HepG2 (cell line): ENCODE measurements around the gene MICAL3. TPM values are rescaled to one million over a fixed set of nuclear protein-coding genes. Genes with fewer than 3 reads are reported as not detected.

Experiments used
- ADNP ChIP-seq: sonication (generic); formaldehyde crosslinking; IDR thresholded peaks from 2 replicates; pipeline ENCODE4 v1.4.0; 2020; ENCODE audit warnings: missing genetic modification reagents
- CENPBD1 ChIP-seq: sonication (generic); formaldehyde crosslinking; IDR thresholded peaks from 2 replicates; pipeline ENCODE4 v1.8.0; 2022; ENCODE audit warnings: missing genetic modification reagents, low read depth, mild to moderate bottlenecking, borderline replicate concordance
- DBP ChIP-seq: sonication (generic); formaldehyde crosslinking; IDR thresholded peaks from 2 replicates; pipeline ENCODE4 v1.4.0; 2020; ENCODE audit warnings: missing genetic modification reagents; ENCODE audit errors: not compliant biosample characterization
- HNF4G ChIP-seq, 2 experiments: sonication (generic) in 1 of 2; formaldehyde crosslinking in 1 of 2; IDR thresholded peaks; 2 replicates each; pipeline versions ENCODE4 v1.4.0 to v1.6.1; 2011 to 2020; ENCODE audit warnings: borderline replicate concordance in 2 of 2, low read depth in 2 of 2, mild to moderate bottlenecking in 2 of 2, low read length in 1 of 2, missing genetic modification reagents in 1 of 2, moderate library complexity in 1 of 2
- HOXA9 ChIP-seq: sonication (generic); formaldehyde crosslinking; IDR thresholded peaks from 2 replicates; pipeline ENCODE4 v1.8.1; 2022; ENCODE audit warnings: missing genetic modification reagents, mild to moderate bottlenecking, moderate library complexity, borderline replicate concordance
- ISX ChIP-seq: sonication (generic); formaldehyde crosslinking; conservative IDR thresholded peaks from 2 replicates; pipeline ENCODE4 v1.5.0; 2020; ENCODE audit warnings: missing genetic modification reagents
- JUND ChIP-seq: sonication (generic); formaldehyde crosslinking; IDR thresholded peaks from 2 replicates; pipeline ENCODE4 v1.8.0; 2022; ENCODE audit warnings: mild to moderate bottlenecking, missing genetic modification reagents
- MED1 ChIP-seq: sonication (generic); formaldehyde crosslinking; IDR thresholded peaks from 2 replicates; pipeline ENCODE4 v1.4.0; 2020; ENCODE audit warnings: missing genetic modification reagents
- MIER3 ChIP-seq: IDR thresholded peaks from 2 replicates; pipeline ENCODE4 v1.6.1; 2016; ENCODE audit warnings: missing compliant biosample characterization, borderline replicate concordance
- RARG ChIP-seq: sonication (generic); formaldehyde crosslinking; IDR thresholded peaks from 2 replicates; pipeline ENCODE4 v1.4.0; 2020; ENCODE audit warnings: low read depth, mild to moderate bottlenecking, missing genetic modification reagents
- SP2 ChIP-seq: sonication (generic); formaldehyde crosslinking; IDR thresholded peaks from 2 replicates; pipeline ENCODE4 v1.5.1; 2020; ENCODE audit warnings: mild to moderate bottlenecking, missing genetic modification reagents
- SRF ChIP-seq: IDR thresholded peaks from 2 replicates; pipeline ENCODE4 v1.6.1; 2011; ENCODE audit warnings: mild to moderate bottlenecking, low read depth, low read length, moderate library complexity
- YEATS4 ChIP-seq: sonication (generic); formaldehyde crosslinking; IDR thresholded peaks from 2 replicates; pipeline ENCODE4 v1.4.0; 2020; ENCODE audit warnings: missing genetic modification reagents, borderline replicate concordance
- ZNF20 ChIP-seq: sonication (generic); formaldehyde crosslinking; IDR thresholded peaks from 2 replicates; pipeline ENCODE4 v1.4.0; 2020; ENCODE audit warnings: mild to moderate bottlenecking, moderate library complexity, missing genetic modification reagents
- ZNF205 ChIP-seq: IDR thresholded peaks from 2 replicates; pipeline ENCODE4 v1.6.1; 2018; ENCODE audit warnings: missing biosample characterization, missing genetic modification reagents
- ZNF337 ChIP-seq: sonication (generic); formaldehyde crosslinking; IDR thresholded peaks from 2 replicates; pipeline ENCODE4 v1.5.1; 2020; ENCODE audit warnings: missing genetic modification reagents, low read depth, mild to moderate bottlenecking, borderline replicate concordance
- ZNF343 ChIP-seq: sonication (generic); formaldehyde crosslinking; IDR thresholded peaks from 2 replicates; pipeline ENCODE4 v1.4.0; 2020; ENCODE audit warnings: mild to moderate bottlenecking, missing genetic modification reagents
- ZNF446 ChIP-seq: sonication (generic); formaldehyde crosslinking; IDR thresholded peaks from 2 replicates; pipeline ENCODE4 v1.5.0; 2020; ENCODE audit warnings: mild to moderate bottlenecking, missing genetic modification reagents
- ZNF546 ChIP-seq: sonication (generic); formaldehyde crosslinking; conservative IDR thresholded peaks from 2 replicates; pipeline ENCODE4 v1.8.1; 2023; ENCODE audit warnings: mild to moderate bottlenecking, missing genetic modification reagents
- ZNF609 ChIP-seq: sonication (generic); formaldehyde crosslinking; IDR thresholded peaks from 2 replicates; pipeline ENCODE4 v1.4.0; 2020; ENCODE audit warnings: mild to moderate bottlenecking, missing genetic modification reagents, borderline replicate concordance
- ZNF75D ChIP-seq: sonication (generic); formaldehyde crosslinking; IDR thresholded peaks from 2 replicates; pipeline ENCODE4 v1.8.1; 2023; ENCODE audit warnings: missing genetic modification reagents, mild to moderate bottlenecking, borderline replicate concordance
- ZNF790 ChIP-seq: sonication (generic); formaldehyde crosslinking; IDR thresholded peaks from 2 replicates; pipeline ENCODE4 v1.8.0; 2022; ENCODE audit warnings: missing genetic modification reagents, mild to moderate bottlenecking, borderline replicate concordance
- ZNF883 ChIP-seq: sonication (generic); formaldehyde crosslinking; IDR thresholded peaks from 2 replicates; pipeline ENCODE4 v1.5.1; 2020; ENCODE audit warnings: mild to moderate bottlenecking, missing genetic modification reagents; ENCODE audit errors: not compliant biosample characterization
- polyA plus RNA-seq, 8 experiments: library from polyadenylated mRNA; depleted of rRNA in 3 of 8; stranded (reverse) in 7 of 8; unstranded in 1 of 8; fragments of >200 nt; fragmentation: Illumina TruSeq in 4 of 8; extraction: Trizol in 4 of 8; gene quantifications; 2 replicates each; pipeline versions ENCODE4 v1.2.1 to v1.2.3, GENCODE V29; 2011 to 2016; ENCODE audit warnings: low read depth in 4 of 8, missing spikeins in 1 of 8, mixed read lengths in 1 of 8; ENCODE audit not compliant: insufficient read depth in 1 of 8
- total RNA-seq, 5 experiments: library from RNA; depleted of rRNA; stranded (reverse); fragments of >200 nt; fragmentation: Illumina TruSeq; extraction: Trizol; gene quantifications; 2 replicates each; pipeline ENCODE4 v1.2.3, GENCODE V29; 2016; ENCODE audit warnings: low read depth in 1 of 5

Gene MICAL3
- total and polyA plus RNA-seq, 2 of the 13 experiments (the other 11 are each of a cell fraction or from before 2014, with no cell fraction given) = 5.3 to 12.5 TPM

- TF ChIP-seq ZNF75D (no peak), ZNF790 (CRISPR knock-in tag) (no peak), ZNF446 (CRISPR knock-in tag) (no peak), HOXA9 (no peak), JUND (no peak), DBP (CRISPR knock-in tag) (no peak), ZNF883 (CRISPR knock-in tag) (no peak), ISX (CRISPR knock-in tag) (no peak), YEATS4 (CRISPR knock-in tag) (no peak), MIER3 (peak; percentile 46; the same call in 1 of the 2 replicates), ZNF337 (peak; percentile 57; the same call in 1 of the 2 replicates), ADNP (CRISPR knock-in tag) (no peak), ZNF205 (peak; percentile 80), MED1 (CRISPR knock-in tag) (peak; percentile 81), CENPBD1 (CRISPR knock-in tag) (no peak), ZNF20 (CRISPR knock-in tag) (0 out of 2 replicates have a peak, but pooled peaks have one; percentile 56), ZNF609 (CRISPR knock-in tag) (peak; percentile 59), HNF4G (IDR thresholded peaks at IDR 0.05; ENCODE audit: borderline replicate concordance, low read depth, low read length) (peak; percentile 84), HNF4G (CRISPR knock-in tag; IDR thresholded peaks at IDR 0.05; ENCODE audit: borderline replicate concordance, low read depth) (peak; percentile 74; the same call in 1 of the 2 replicates), ZNF343 (CRISPR knock-in tag) (no peak), ZNF546 (CRISPR knock-in tag) (no peak), SRF (peak; percentile 78), SP2 (CRISPR knock-in tag) (no peak), RARG (CRISPR knock-in tag) (no peak)
Measured at GRCh38 chr22:18044548-18045271, 20.3 kb upstream of the MICAL3 start (continued).
